SK-N-SH (cell line): ENCODE measurements around the gene DLG2.

ENCODE experiments used
- CHD2 ChIP-seq: fragments of 150-350 bp; IDR thresholded peaks from 2 replicates; pipeline ENCODE4 v1.6.1; 2018; ENCODE audit warnings: low read length; ENCODE audit not compliant: partially characterized antibody
- CTCF ChIP-seq: fragments of 200-600 bp; sonication (generic); IDR thresholded peaks from 2 replicates; pipeline ENCODE4 v1.6.1; 2017; ENCODE audit warnings: antibody characterized with exemption, mild to moderate bottlenecking, moderate library complexity
- EP300 ChIP-seq, 2 experiments: IDR thresholded peaks; 2 replicates each; pipeline versions ENCODE4 v1.4.0 to v1.6.1; 2012; ENCODE audit warnings: borderline replicate concordance in 1 of 2, low read depth in 1 of 2, low read length in 1 of 2
- MAX ChIP-seq: IDR thresholded peaks from 2 replicates; pipeline ENCODE4 v1.4.0; 2012; ENCODE audit warnings: low read depth
- NFIC ChIP-seq: IDR thresholded peaks from 2 replicates; pipeline ENCODE4 v1.4.0; 2012; ENCODE audit warnings: borderline replicate concordance
- POLR2AphosphoS5 ChIP-seq: IDR thresholded peaks from 2 replicates; pipeline ENCODE4 v1.6.1; 2012; ENCODE audit warnings: low read depth, low read length
- RCOR1 ChIP-seq: fragments of 150-350 bp; IDR thresholded peaks from 2 replicates; pipeline ENCODE4 v1.6.1; 2017; ENCODE audit warnings: antibody characterized with exemption, low read length
- RXRA ChIP-seq: IDR thresholded peaks from 2 replicates; pipeline ENCODE4 v1.4.0; 2012; ENCODE audit warnings: low read depth, mild to moderate bottlenecking, borderline replicate concordance
- SIN3A ChIP-seq: IDR thresholded peaks from 2 replicates; pipeline ENCODE4 v1.6.1; 2012; ENCODE audit warnings: low read depth, mild to moderate bottlenecking, low read length, moderate library complexity, borderline replicate concordance
- USF1 ChIP-seq: IDR thresholded peaks from 2 replicates; pipeline ENCODE4 v1.4.0; 2012; ENCODE audit warnings: low read depth, borderline replicate concordance
- USF2 ChIP-seq: fragments of 150-350 bp; IDR thresholded peaks from 2 replicates; pipeline ENCODE4 v1.6.1; 2017; ENCODE audit warnings: antibody characterized with exemption, low read length, low read depth, borderline replicate concordance

- TF ChIP-seq NFIC (no peak), CTCF (no peak), USF2 (no peak), EP300 (IDR thresholded peaks at IDR 0.05; ENCODE audit: borderline replicate concordance in 1 of 2, low read depth in 1 of 2, low read length in 1 of 2) (no peak), RXRA (no peak), USF1 (no peak), CHD2 (no peak), MAX (no peak), SIN3A (no peak), RCOR1 (no peak), POLR2AphosphoS5 (no peak)
Measured at GRCh38 chr11:85536438-85536837, 90.7 kb downstream of the DLG2 start.
